ENCODE measurements around the gene SLC39A13. TPM values are rescaled to one million over a fixed set of nuclear protein-coding genes. Genes with fewer than 3 reads are reported as not detected.
A peak's percentile ranks its signal among the peaks of the same experiment; 100 is the strongest.

The SLC39A13 gene
- total and polyA plus RNA-seq, 2 of the 13 experiments (the other 11 are each of a cell fraction or from before 2014, with no cell fraction given): 15.3 to 30.5 TPM

DNA sequence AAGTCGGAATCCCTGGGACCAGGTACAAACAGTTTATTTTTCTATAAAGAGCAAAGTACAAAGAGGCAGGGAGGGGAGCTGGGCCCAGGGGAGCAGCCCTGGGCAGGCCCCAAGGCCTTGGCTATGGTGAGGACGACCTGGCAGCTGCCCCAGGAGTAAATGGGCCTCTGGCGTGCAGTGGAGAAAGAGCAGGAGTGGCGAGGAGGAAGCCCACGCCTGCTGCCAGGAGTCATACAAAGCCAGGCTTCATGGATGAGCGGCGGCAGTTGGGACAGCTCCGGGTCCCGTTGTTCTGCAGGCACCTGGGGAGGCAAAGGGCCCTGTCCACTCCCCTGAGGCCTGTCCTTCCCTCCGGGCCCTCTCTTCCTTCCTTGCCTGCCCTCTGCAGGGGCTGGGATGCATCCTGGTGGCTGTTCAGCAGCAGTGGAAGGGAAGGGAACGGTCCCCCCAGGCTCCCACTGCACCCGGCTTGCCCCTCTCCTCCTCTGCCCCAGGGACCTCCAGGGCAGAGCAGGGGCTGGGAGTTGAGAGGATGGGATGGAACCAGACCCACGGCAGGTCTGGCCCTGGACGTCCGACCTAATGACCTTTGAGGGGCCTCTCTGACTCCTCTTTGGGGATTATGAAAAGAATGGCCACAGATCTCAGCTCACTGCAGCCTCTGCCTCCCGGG, 29.5 kb downstream of the SLC39A13 start (continued):
- TF ChIP-seq, protein P1, sequence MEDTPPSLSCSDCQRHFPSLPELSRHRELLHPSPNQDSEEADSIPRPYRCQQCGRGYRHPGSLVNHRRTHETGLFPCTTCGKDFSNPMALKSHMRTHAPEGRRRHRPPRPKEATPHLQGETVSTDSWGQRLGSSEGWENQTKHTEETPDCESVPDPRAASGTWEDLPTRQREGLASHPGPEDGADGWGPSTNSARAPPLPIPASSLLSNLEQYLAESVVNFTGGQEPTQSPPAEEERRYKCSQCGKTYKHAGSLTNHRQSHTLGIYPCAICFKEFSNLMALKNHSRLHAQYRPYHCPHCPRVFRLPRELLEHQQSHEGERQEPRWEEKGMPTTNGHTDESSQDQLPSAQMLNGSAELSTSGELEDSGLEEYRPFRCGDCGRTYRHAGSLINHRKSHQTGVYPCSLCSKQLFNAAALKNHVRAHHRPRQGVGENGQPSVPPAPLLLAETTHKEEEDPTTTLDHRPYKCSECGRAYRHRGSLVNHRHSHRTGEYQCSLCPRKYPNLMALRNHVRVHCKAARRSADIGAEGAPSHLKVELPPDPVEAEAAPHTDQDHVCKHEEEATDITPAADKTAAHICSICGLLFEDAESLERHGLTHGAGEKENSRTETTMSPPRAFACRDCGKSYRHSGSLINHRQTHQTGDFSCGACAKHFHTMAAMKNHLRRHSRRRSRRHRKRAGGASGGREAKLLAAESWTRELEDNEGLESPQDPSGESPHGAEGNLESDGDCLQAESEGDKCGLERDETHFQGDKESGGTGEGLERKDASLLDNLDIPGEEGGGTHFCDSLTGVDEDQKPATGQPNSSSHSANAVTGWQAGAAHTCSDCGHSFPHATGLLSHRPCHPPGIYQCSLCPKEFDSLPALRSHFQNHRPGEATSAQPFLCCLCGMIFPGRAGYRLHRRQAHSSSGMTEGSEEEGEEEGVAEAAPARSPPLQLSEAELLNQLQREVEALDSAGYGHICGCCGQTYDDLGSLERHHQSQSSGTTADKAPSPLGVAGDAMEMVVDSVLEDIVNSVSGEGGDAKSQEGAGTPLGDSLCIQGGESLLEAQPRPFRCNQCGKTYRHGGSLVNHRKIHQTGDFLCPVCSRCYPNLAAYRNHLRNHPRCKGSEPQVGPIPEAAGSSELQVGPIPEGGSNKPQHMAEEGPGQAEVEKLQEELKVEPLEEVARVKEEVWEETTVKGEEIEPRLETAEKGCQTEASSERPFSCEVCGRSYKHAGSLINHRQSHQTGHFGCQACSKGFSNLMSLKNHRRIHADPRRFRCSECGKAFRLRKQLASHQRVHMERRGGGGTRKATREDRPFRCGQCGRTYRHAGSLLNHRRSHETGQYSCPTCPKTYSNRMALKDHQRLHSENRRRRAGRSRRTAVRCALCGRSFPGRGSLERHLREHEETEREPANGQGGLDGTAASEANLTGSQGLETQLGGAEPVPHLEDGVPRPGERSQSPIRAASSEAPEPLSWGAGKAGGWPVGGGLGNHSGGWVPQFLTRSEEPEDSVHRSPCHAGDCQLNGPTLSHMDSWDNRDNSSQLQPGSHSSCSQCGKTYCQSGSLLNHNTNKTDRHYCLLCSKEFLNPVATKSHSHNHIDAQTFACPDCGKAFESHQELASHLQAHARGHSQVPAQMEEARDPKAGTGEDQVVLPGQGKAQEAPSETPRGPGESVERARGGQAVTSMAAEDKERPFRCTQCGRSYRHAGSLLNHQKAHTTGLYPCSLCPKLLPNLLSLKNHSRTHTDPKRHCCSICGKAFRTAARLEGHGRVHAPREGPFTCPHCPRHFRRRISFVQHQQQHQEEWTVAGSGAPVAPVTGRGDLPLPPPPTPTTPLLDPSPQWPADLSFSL (CRISPR knock-in tag; IDR thresholded peaks at IDR 0.05): no peak
- peak; percentile 98 for TF ChIP-seq ZFX (CRISPR knock-in tag; IDR thresholded peaks at IDR 0.05; ENCODE audit: low read depth)
- no peak for TF ChIP-seq XRCC5 (optimal IDR thresholded peaks at IDR 0.05; ENCODE audit: low read length)
- TF ChIP-seq ZNF563 (CRISPR knock-in tag; IDR thresholded peaks at IDR 0.05): peak; percentile 70
- TF ChIP-seq, protein P2, sequence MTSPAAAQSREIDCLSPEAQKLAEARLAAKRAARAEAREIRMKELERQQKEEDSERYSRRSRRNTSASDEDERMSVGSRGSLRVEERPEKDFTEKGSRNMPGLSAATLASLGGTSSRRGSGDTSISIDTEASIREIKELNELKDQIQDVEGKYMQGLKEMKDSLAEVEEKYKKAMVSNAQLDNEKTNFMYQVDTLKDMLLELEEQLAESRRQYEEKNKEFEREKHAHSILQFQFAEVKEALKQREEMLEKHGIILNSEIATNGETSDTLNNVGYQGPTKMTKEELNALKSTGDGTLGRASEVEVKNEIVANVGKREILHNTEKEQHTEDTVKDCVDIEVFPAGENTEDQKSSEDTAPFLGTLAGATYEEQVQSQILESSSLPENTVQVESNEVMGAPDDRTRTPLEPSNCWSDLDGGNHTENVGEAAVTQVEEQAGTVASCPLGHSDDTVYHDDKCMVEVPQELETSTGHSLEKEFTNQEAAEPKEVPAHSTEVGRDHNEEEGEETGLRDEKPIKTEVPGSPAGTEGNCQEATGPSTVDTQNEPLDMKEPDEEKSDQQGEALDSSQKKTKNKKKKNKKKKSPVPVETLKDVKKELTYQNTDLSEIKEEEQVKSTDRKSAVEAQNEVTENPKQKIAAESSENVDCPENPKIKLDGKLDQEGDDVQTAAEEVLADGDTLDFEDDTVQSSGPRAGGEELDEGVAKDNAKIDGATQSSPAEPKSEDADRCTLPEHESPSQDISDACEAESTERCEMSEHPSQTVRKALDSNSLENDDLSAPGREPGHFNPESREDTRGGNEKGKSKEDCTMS (CRISPR knock-in tag; conservative IDR thresholded peaks at IDR 0.05): no peak
- TF ChIP-seq HNRNPH1 (optimal IDR thresholded peaks at IDR 0.05; ENCODE audit: low read depth, low read length): no peak
- TF ChIP-seq FOXA1 (IDR thresholded peaks at IDR 0.05): no peak
- no peak for TF ChIP-seq FOXA1 (CRISPR knock-in tag; IDR thresholded peaks at IDR 0.05)
- 0 out of 2 replicates have a peak, but pooled peaks have one; percentile 14 for TF ChIP-seq ZNF124 (CRISPR knock-in tag; IDR thresholded peaks at IDR 0.05)
- 0 out of 3 replicates have a peak, but pooled peaks have one; percentile 28 for TF ChIP-seq MXI1 (IDR thresholded peaks at IDR 0.05; ENCODE audit: borderline replicate concordance, low read depth, low read length)
- TF ChIP-seq ZBTB20 (CRISPR knock-in tag; IDR thresholded peaks at IDR 0.05; ENCODE audit: borderline replicate concordance, low read depth): no peak
- TF ChIP-seq ZNF629 (CRISPR knock-in tag; conservative IDR thresholded peaks at IDR 0.05): peak; percentile 46
- TF ChIP-seq AHR (CRISPR knock-in tag; IDR thresholded peaks at IDR 0.05): peak; percentile 25; the same call in 1 of the 2 replicates
- no peak; the same call in 1 of the 2 replicates for TF ChIP-seq ZNF329 (CRISPR knock-in tag; IDR thresholded peaks at IDR 0.05; ENCODE audit: low read depth)
- TF ChIP-seq, protein P3, sequence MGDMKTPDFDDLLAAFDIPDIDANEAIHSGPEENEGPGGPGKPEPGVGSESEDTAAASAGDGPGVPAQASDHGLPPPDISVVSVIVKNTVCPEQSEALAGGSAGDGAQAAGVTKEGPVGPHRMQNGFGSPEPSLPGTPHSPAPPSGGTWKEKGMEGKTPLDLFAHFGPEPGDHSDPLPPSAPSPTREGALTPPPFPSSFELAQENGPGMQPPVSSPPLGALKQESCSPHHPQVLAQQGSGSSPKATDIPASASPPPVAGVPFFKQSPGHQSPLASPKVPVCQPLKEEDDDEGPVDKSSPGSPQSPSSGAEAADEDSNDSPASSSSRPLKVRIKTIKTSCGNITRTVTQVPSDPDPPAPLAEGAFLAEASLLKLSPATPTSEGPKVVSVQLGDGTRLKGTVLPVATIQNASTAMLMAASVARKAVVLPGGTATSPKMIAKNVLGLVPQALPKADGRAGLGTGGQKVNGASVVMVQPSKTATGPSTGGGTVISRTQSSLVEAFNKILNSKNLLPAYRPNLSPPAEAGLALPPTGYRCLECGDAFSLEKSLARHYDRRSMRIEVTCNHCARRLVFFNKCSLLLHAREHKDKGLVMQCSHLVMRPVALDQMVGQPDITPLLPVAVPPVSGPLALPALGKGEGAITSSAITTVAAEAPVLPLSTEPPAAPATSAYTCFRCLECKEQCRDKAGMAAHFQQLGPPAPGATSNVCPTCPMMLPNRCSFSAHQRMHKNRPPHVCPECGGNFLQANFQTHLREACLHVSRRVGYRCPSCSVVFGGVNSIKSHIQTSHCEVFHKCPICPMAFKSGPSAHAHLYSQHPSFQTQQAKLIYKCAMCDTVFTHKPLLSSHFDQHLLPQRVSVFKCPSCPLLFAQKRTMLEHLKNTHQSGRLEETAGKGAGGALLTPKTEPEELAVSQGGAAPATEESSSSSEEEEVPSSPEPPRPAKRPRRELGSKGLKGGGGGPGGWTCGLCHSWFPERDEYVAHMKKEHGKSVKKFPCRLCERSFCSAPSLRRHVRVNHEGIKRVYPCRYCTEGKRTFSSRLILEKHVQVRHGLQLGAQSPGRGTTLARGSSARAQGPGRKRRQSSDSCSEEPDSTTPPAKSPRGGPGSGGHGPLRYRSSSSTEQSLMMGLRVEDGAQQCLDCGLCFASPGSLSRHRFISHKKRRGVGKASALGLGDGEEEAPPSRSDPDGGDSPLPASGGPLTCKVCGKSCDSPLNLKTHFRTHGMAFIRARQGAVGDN (CRISPR knock-in tag; IDR thresholded peaks at IDR 0.05): peak; percentile 93
- peak; percentile 46; the same call in 1 of the 2 replicates for TF ChIP-seq TARDBP (CRISPR knock-in tag; IDR thresholded peaks at IDR 0.05)
- TF ChIP-seq GTF2F1 (IDR thresholded peaks at IDR 0.05; ENCODE audit: low read length): no peak
